ENCODE measurements around the gene PLXNB1. TPM values are rescaled to one million over a fixed set of nuclear protein-coding genes. Genes with fewer than 3 reads are reported as not detected.

PLXNB1 gene
- total and polyA plus RNA-seq, 2 of the 13 experiments (the other 11 are each of a cell fraction or from before 2014, with no cell fraction given) = 86.0 to 143 TPM

- TF ChIP-seq, protein P1, sequence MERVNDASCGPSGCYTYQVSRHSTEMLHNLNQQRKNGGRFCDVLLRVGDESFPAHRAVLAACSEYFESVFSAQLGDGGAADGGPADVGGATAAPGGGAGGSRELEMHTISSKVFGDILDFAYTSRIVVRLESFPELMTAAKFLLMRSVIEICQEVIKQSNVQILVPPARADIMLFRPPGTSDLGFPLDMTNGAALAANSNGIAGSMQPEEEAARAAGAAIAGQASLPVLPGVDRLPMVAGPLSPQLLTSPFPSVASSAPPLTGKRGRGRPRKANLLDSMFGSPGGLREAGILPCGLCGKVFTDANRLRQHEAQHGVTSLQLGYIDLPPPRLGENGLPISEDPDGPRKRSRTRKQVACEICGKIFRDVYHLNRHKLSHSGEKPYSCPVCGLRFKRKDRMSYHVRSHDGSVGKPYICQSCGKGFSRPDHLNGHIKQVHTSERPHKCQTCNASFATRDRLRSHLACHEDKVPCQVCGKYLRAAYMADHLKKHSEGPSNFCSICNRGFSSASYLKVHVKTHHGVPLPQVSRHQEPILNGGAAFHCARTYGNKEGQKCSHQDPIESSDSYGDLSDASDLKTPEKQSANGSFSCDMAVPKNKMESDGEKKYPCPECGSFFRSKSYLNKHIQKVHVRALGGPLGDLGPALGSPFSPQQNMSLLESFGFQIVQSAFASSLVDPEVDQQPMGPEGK (CRISPR knock-in tag; IDR thresholded peaks at IDR 0.05) = peak; percentile 89
- 0 out of 2 replicates have a peak, but pooled peaks have one; percentile 61 for TF ChIP-seq FOXA3 (CRISPR knock-in tag; IDR thresholded peaks at IDR 0.05)
- TF ChIP-seq ARHGAP35 (CRISPR knock-in tag; IDR thresholded peaks at IDR 0.05; ENCODE audit: borderline replicate concordance) = peak; percentile 71; the same call in 1 of the 2 replicates
- no peak for TF ChIP-seq POLR2AphosphoS2 (IDR thresholded peaks at IDR 0.05; ENCODE audit: low read depth, low read length)
- TF ChIP-seq ZNF337 (CRISPR knock-in tag; IDR thresholded peaks at IDR 0.05; ENCODE audit: borderline replicate concordance, low read depth) = no peak
- no peak for TF ChIP-seq BCLAF1 (IDR thresholded peaks at IDR 0.05)
- TF ChIP-seq KLF15 (CRISPR knock-in tag; IDR thresholded peaks at IDR 0.05; ENCODE audit: borderline replicate concordance) = no peak
- TF ChIP-seq ZBTB21 (CRISPR knock-in tag; IDR thresholded peaks at IDR 0.05) = peak; percentile 27; the same call in 1 of the 2 replicates
- TF ChIP-seq NFKB2 (CRISPR knock-in tag; IDR thresholded peaks at IDR 0.05; ENCODE audit: borderline replicate concordance) = peak; percentile 47; the same call in 1 of the 2 replicates
- no peak for TF ChIP-seq ZNF264 (CRISPR knock-in tag; IDR thresholded peaks at IDR 0.05)
- 0 out of 2 replicates have a peak, but pooled peaks have one; percentile 71 for TF ChIP-seq ZFP1 (CRISPR knock-in tag; IDR thresholded peaks at IDR 0.05)
- TF ChIP-seq, protein P2, sequence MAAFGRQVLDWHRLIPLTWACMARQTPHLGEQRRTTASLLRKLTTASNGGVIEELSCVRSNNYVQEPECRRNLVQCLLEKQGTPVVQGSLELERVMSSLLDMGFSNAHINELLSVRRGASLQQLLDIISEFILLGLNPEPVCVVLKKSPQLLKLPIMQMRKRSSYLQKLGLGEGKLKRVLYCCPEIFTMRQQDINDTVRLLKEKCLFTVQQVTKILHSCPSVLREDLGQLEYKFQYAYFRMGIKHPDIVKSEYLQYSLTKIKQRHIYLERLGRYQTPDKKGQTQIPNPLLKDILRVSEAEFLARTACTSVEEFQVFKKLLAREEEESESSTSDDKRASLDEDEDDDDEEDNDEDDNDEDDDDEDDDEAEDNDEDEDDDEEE (CRISPR knock-in tag; IDR thresholded peaks at IDR 0.05) = 0 out of 2 replicates have a peak, but pooled peaks have one; percentile 73
- TF ChIP-seq, protein P3, sequence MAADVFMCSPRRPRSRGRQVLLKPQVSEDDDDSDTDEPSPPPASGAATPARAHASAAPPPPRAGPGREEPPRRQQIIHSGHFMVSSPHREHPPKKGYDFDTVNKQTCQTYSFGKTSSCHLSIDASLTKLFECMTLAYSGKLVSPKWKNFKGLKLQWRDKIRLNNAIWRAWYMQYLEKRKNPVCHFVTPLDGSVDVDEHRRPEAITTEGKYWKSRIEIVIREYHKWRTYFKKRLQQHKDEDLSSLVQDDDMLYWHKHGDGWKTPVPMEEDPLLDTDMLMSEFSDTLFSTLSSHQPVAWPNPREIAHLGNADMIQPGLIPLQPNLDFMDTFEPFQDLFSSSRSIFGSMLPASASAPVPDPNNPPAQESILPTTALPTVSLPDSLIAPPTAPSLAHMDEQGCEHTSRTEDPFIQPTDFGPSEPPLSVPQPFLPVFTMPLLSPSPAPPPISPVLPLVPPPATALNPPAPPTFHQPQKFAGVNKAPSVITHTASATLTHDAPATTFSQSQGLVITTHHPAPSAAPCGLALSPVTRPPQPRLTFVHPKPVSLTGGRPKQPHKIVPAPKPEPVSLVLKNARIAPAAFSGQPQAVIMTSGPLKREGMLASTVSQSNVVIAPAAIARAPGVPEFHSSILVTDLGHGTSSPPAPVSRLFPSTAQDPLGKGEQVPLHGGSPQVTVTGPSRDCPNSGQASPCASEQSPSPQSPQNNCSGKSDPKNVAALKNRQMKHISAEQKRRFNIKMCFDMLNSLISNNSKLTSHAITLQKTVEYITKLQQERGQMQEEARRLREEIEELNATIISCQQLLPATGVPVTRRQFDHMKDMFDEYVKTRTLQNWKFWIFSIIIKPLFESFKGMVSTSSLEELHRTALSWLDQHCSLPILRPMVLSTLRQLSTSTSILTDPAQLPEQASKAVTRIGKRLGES (CRISPR knock-in tag; IDR thresholded peaks at IDR 0.05; ENCODE audit: borderline replicate concordance) = no peak
- TF ChIP-seq HMGA1 (CRISPR knock-in tag; conservative IDR thresholded peaks at IDR 0.05) = no peak
- TF ChIP-seq NPAS2 (CRISPR knock-in tag; IDR thresholded peaks at IDR 0.05; ENCODE audit: borderline replicate concordance) = no peak
- TF ChIP-seq ZNF567 (CRISPR knock-in tag; IDR thresholded peaks at IDR 0.05; ENCODE audit: borderline replicate concordance) = peak; percentile 41; the same call in 1 of the 2 replicates
- TF ChIP-seq ZBTB39 (CRISPR knock-in tag; IDR thresholded peaks at IDR 0.05) = peak; percentile 88
- peak; percentile 71; the same call in 1 of the 2 replicates for TF ChIP-seq ZKSCAN8 (CRISPR knock-in tag; IDR thresholded peaks at IDR 0.05; ENCODE audit: borderline replicate concordance)
Measured at GRCh38 chr3:48472923-48473616, 43.2 kb upstream of the PLXNB1 start (continued).

All from HepG2 (cell line).